ENCODE results near the gene RFPL1.

The RFPL1 gene

DNA sequence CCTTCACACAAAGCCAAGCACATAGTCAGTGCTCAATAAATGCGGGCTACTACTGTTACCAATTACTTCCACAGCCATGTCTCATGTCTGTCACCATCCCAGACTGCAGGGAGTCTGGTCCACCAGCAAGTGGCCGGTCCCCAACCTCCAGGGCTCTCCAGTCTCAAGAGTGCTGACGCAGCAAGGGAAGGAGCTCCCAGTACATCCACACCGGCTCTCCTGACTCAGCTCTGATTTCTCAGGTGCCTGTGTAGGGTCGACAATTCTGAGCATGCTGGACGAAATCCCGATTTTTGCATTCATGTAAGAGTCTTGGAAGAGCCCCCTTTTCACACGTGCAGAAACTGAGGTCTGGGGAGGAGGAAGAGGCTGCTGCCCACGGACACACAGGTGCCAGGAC, 31.4 kb downstream of the RFPL1 start:
- H3K27ac ChIP-seq = no peak overlapping the region
- no peak for DNase-seq (ENCODE audit: low spot score)
- peak overlapping the region; percentile 62 for H3K4me3 ChIP-seq
- TF ChIP-seq, protein P1, sequence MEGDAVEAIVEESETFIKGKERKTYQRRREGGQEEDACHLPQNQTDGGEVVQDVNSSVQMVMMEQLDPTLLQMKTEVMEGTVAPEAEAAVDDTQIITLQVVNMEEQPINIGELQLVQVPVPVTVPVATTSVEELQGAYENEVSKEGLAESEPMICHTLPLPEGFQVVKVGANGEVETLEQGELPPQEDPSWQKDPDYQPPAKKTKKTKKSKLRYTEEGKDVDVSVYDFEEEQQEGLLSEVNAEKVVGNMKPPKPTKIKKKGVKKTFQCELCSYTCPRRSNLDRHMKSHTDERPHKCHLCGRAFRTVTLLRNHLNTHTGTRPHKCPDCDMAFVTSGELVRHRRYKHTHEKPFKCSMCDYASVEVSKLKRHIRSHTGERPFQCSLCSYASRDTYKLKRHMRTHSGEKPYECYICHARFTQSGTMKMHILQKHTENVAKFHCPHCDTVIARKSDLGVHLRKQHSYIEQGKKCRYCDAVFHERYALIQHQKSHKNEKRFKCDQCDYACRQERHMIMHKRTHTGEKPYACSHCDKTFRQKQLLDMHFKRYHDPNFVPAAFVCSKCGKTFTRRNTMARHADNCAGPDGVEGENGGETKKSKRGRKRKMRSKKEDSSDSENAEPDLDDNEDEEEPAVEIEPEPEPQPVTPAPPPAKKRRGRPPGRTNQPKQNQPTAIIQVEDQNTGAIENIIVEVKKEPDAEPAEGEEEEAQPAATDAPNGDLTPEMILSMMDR (IDR thresholded peaks at IDR 0.05) = no peak

DNA sequence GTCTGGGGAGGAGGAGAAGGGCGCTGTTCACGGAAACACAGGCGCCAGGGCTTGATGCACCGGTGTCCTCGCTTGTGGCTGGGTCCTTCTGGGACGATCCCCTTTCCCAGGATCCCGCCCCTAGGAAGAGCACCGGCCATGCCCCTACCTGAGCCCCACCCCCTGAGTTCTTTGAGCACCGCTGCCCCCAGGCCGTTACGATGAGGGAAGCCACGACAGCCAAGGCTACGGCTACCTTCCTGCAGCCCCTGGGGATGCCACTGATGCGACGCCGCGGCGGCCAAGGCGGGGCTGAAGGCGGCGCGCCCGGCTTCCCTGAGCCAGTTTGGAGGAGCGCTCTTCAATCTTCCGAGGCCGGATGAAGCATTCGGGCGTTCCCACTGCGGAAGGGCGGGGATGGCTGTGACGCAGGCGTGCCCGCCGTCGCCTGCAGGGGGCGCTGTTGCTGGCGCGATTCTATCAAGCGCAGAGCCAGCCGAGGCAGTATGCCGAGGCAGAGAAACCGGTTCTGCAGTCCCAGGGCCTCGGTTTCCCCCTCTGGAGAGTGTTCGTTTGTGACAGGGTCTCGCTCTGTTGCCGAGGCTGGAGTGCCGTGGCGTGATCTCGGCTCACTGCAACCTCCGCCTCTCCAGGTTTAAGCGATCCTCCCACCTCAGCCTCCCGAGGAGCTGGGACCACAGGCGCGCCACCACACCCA, 31.9 kb downstream of the RFPL1 start:
- no peak for DNase-seq (ENCODE audit: low spot score)
- TF ChIP-seq, protein P1 (IDR thresholded peaks at IDR 0.05) = peak; percentile 52
- Histone ChIP-seq H3K27ac (no peak overlapping the region), H3K4me3 (peak overlapping the region; percentile 62)

DNA sequence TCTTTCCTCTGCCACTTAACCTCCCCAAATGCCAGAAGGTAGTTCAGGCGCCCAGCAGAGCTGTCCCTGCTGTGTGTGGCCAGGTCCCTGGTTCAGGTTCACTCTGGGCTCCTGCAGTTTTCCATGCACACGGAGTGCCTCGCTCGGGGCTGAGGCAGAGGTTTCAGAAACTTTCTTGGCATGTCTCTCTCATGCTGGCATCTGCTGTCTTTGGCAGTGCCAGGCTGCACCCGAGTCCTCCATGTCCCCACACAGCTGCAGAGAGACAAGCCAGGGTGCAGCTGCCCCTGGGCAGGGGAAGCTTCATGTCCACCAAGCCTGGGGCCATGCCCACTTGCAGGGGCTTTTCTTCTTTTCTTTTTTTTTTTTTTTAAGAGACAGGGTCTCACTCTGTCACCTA, 34.6 kb downstream of the RFPL1 start:
- no peak overlapping the region for H3K27ac ChIP-seq
- TF ChIP-seq, protein P1 (IDR thresholded peaks at IDR 0.05) = no peak
- no peak overlapping the region for H3K4me3 ChIP-seq
- no peak for DNase-seq (ENCODE audit: low spot score)

DNA sequence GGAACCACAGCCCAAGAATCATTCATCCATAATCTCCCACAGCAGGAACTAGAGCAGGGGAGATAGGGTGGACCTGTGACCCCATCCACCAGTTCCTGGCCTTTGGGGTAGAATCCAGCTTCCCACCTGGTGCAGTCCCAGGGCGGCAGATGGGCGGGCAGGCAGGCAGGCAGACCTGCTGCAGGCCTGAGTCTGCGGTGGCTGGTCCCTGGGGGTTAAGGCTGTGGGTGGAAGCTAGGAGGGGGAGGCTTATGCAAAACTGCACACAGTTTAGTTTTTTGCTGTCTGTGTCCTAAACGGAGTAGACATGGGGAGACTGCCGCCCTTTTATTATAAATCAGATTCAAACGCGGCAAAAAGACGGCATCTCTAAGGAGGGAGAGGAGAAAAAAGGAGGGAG, 37.2 kb downstream of the RFPL1 start:
- TF ChIP-seq, protein P1 (IDR thresholded peaks at IDR 0.05) = no peak
- Histone ChIP-seq H3K4me3 (no peak overlapping the region), H3K27ac (no peak overlapping the region)
- DNase-seq (ENCODE audit: low spot score) = no peak

DNA sequence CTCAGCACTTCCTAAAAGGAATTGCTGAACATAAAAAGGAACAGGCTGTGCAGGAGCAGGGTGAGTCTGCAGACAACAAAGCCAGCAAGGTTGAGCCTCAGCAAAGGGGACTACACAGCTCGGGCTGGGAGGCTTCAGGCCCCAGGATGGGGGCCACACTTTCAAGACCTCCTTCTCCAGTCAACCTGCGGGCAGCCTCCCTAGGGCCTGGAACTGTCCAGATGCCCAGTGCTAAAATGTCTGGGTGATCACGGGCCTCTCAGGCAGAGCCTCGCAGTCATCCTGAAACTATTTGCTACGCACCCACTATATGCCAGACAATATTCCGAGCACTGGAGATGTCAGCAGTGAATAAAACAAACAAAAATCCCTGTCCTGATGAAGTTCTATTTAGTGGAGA, 37.7 kb downstream of the RFPL1 start:
- no peak for DNase-seq (ENCODE audit: low spot score)

DNA sequence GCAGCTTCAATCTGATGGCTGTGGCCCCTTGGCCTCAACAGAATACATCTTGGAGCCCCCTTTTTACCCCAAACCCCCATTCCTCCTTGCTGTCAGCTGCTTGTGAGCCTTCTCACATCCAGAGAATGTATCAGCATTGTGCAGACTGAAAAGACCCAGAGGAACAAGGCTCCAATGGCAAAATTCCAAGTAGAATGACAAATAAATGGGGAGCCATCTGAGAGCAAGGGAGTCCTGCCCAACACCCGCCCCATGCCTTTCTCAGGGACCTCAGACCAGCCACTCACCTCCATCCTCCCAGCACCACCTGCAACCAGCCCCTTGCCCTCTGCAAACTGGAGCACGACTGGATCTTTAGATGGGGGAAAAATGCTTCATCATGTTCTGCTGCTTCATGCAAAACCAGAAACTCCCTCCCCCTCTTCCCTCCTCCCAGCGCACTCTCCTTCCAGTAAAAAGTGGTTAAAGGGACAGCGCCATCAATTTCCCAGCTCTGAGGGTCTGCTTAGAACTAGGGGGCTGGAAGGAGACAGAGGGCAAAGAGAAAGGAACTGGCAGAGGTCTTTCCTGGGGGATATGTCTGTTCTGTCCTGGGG, 39.4 kb downstream of the RFPL1 start:
- TF ChIP-seq, protein P1 (IDR thresholded peaks at IDR 0.05) = no peak
- Histone ChIP-seq H3K27ac (no peak overlapping the region), H3K4me3 (no peak overlapping the region)
- no peak for DNase-seq (ENCODE audit: low spot score)

More for the DNA sequence above, 37.7 kb downstream of the RFPL1 start:
- Histone ChIP-seq H3K27ac (no peak overlapping the region), H3K4me3 (no peak overlapping the region)
- TF ChIP-seq, protein P1 (IDR thresholded peaks at IDR 0.05) = no peak

All from coronary artery (tissue), 2 donors.